Neural crest cell (in vitro differentiated cells): ENCODE measurements around the gene NFASC. TPM values are rescaled to one million over a fixed set of nuclear protein-coding genes. Genes with fewer than 3 reads are reported as not detected.

ENCODE experiments used
- DNase-seq: peaks from one replicate; pipeline ENCODE4 v3.0.0; 2021; ENCODE audit warnings: low read depth, mixed read lengths, low spot score
- H3K27ac Mint-ChIP-seq: one replicate; pipeline ENCODE4 v1.8.0; 2021; ENCODE audit warnings: mild to moderate bottlenecking, mixed read lengths; ENCODE audit not compliant: unreplicated experiment
- H3K27me3 Mint-ChIP-seq: 2 replicates; pipeline ENCODE4 v1.8.0; 2021; ENCODE audit warnings: low read depth, mild to moderate bottlenecking, mixed read lengths
- H3K36me3 Mint-ChIP-seq: 2 replicates; pipeline ENCODE4 v1.8.0; 2021; ENCODE audit warnings: low read depth, mild to moderate bottlenecking, mixed read lengths
- H3K4me1 Mint-ChIP-seq: 2 replicates; pipeline ENCODE4 v1.8.0; 2021; ENCODE audit warnings: mixed read lengths
- H3K4me3 Mint-ChIP-seq: one replicate; pipeline ENCODE4 v1.8.0; 2021; ENCODE audit warnings: mild to moderate bottlenecking, mixed read lengths
- H3K9me3 Mint-ChIP-seq: 2 replicates; pipeline ENCODE4 v1.8.0; 2021; ENCODE audit warnings: mixed read lengths
- CTCF ChIP-seq: fragments of 200-600 bp; sonication (generic); conservative IDR thresholded peaks from 2 replicates; pipeline ENCODE4 v1.5.0; 2021; ENCODE audit warnings: antibody characterized with exemption, mild to moderate bottlenecking
- total RNA-seq: library from RNA; stranded (reverse); gene quantifications from 2 replicates; pipeline ENCODE4 v1.2.1, GENCODE V29; 2021

The NFASC gene
- total RNA-seq, 1 donor from 2014 or later: 12.9 TPM

GRCh38 chr1:205056188-205056611, 185.5 kb downstream of the NFASC start:
- no peak for TF ChIP-seq CTCF
- DNase-seq: no peak
- Mint-ChIP-seq H3K27ac (peak overlapping the region; percentile 62), H3K36me3 (no peaks in the 10 kb centered on the region), H3K4me1 (peaks cover 22% of the 10 kb centered on the region), H3K4me3 (no peak overlapping the region), H3K9me3 (no peaks in the 10 kb centered on the region), H3K27me3 (no peaks in the 10 kb centered on the region)

DNA sequence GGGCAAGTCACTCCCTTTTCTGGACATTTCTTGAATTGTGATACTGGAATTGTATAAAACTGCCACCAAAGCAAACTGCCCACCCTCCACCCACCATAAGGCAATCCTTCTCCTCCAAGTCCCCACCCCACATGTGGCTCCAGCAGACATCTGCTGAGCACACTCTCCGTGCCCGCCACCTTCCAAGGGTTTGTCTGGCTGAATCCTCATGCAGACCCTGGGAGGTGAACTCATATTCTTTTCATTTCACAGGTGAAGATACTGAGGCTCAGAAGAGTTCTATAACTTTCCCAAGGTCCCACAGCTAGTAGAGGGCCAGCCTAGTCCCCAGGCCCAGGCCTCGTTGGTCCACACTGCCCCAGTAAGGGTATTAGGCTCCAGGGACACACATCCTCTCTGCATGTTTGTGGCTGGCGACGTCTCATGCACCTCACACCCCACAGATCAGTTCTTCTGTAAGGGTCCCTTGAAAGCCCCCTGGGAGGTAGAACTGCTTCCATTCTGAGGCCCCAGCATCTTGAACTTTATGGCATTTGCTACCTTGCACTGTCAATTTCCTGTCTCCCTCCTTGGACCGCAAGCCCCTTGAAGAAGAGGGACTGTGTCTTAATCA, 186.4 kb downstream of the NFASC start:
- no peak for DNase-seq
- Mint-ChIP-seq H3K9me3 (no peaks in the 10 kb centered on the region), H3K27ac (no peak overlapping the region), H3K4me3 (no peak overlapping the region), H3K4me1 (peaks cover 28% of the 10 kb centered on the region), H3K36me3 (no peaks in the 10 kb centered on the region), H3K27me3 (no peaks in the 10 kb centered on the region)
- TF ChIP-seq CTCF: no peak

DNA sequence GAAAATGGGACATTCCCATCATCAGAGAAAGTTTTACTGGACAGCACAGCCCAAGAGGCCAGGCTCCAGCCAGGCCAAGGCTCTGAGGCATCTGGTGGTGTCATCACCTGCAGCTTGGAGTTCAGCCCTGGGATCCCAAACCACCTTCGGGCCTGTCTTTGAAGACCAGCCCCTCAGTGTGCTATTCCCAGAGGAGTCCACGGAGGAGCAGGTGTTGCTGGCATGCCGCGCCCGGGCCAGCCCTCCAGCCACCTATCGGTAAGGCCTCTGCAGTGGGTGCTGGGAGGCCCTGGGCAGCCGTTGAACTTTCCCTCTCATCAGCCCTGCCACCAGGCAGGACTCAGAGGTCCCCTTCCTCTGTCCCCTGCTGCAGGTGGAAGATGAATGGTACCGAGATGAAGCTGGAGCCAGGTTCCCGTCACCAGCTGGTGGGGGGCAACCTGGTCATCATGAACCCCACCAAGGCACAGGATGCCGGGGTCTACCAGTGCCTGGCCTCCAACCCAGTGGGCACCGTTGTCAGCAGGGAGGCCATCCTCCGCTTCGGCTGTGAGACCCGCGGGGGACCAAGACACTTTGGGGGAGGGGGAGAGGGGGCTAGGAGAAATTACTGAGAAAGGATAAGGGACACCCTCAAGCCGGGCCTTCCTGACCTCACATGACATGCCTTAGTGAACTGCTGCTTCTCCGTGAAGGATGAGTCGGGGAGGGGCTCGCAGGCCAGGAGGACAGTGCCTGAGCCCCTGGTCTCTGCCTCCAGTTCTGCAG, 187.3 kb downstream of the NFASC start:
- Mint-ChIP-seq H3K4me1 (peaks cover 28% of the 10 kb centered on the region), H3K4me3 (no peak overlapping the region), H3K27me3 (no peaks in the 10 kb centered on the region), H3K9me3 (no peaks in the 10 kb centered on the region), H3K36me3 (no peaks in the 10 kb centered on the region), H3K27ac (no peak overlapping the region)
- TF ChIP-seq CTCF: no peak
- DNase-seq: no peak

DNA sequence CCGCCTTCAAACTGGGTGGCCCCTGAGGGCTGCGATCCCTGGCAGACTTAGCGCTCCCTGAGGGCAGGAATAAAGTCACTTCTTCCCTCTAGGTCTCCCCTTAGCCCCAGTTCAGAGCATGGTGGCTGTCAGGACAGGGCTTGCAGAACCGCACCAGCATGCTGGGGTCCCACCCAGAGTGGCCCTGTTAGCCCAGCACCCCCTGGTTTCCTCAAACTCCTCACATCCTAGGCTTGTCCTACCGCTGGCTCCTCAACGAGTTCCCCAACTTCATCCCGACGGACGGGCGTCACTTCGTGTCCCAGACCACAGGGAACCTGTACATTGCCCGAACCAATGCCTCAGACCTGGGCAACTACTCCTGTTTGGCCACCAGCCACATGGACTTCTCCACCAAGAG, 188.2 kb downstream of the NFASC start:
- H3K27ac Mint-ChIP-seq: no peak overlapping the region
- H3K27me3 Mint-ChIP-seq: no peaks in the 10 kb centered on the region
- H3K4me1 Mint-ChIP-seq: peaks cover 26% of the 10 kb centered on the region
- H3K9me3 Mint-ChIP-seq: no peaks in the 10 kb centered on the region
- H3K36me3 Mint-ChIP-seq: no peaks in the 10 kb centered on the region
- no peak for TF ChIP-seq CTCF
- no peak for DNase-seq
- H3K4me3 Mint-ChIP-seq: no peak overlapping the region

- H3K4me1 Mint-ChIP-seq: peaks cover 22% of the 10 kb centered on the region
- no peak for TF ChIP-seq CTCF
- H3K36me3 Mint-ChIP-seq: no peaks in the 10 kb centered on the region
- H3K27ac Mint-ChIP-seq: no peak overlapping the region
- H3K27me3 Mint-ChIP-seq: no peaks in the 10 kb centered on the region
- no peaks in the 10 kb centered on the region for H3K9me3 Mint-ChIP-seq
- no peak overlapping the region for H3K4me3 Mint-ChIP-seq
- no peak for DNase-seq
Measured at GRCh38 chr1:205059660-205060059, 189.0 kb downstream of the NFASC start.
